Panc1 (cell line): ENCODE results near the gene ASB16. TPM values are rescaled to one million over a fixed set of nuclear protein-coding genes. Genes with fewer than 3 reads are reported as not detected.

ENCODE experiments used
- ATAC-seq: fragments of 200-7000 bp; cut with Tn5 transposase; 2 replicates; pipeline ENCODE4 v1.9.1; 2020; ENCODE audit warnings: mild to moderate bottlenecking, moderate library complexity
- BruUV-seq: library from RNA; stranded (reverse); fragments of 400-500 nt; replicated peaks from 2 replicates; lab custom pipeline; 2021; lab: Mats Ljungman, UMichigan
- CTCF ChIA-PET: fragments of 300-600 bp; sonication (Branson Sonifier 250); formaldehyde crosslinking; loops from one replicate; lab custom pipeline; 2022; ENCODE audit warnings: antibody characterized with exemption; lab: Charles Lee
- POLR2A ChIA-PET: fragments of 300-600 bp; sonication (Branson Sonifier 250); formaldehyde crosslinking; loops from one replicate; lab custom pipeline; 2022; ENCODE audit warnings: antibody characterized with exemption; lab: Charles Lee
- DNase-seq: peaks from one replicate; pipeline ENCODE4 v3.0.0-alpha.2; 2010; ENCODE audit warnings: low read depth, low spot score
- H3K27ac ChIP-seq: 2 replicates; pipeline ENCODE4 v1.5.1; 2011; ENCODE audit warnings: mild to moderate bottlenecking, low read length, inconsistent platforms
- H3K27me3 ChIP-seq: fragments of 200-500 bp; sonication (Bioruptor generic); 2 replicates; pipeline ENCODE4 v1.6.0; 2014; ENCODE audit warnings: low read length, inconsistent platforms; ENCODE audit not compliant: control insufficient read depth, insufficient read depth
- H3K36me3 ChIP-seq: fragments of 200-500 bp; sonication (Bioruptor generic); 2 replicates; pipeline ENCODE4 v1.5.1; 2014; ENCODE audit warnings: inconsistent platforms, mild to moderate bottlenecking, low read length, moderate library complexity; ENCODE audit not compliant: control insufficient read depth, insufficient read depth
- H3K4me1 ChIP-seq: 2 replicates; pipeline ENCODE4 v1.5.1; 2011; ENCODE audit warnings: inconsistent platforms, mild to moderate bottlenecking, low read length, moderate library complexity; ENCODE audit not compliant: control insufficient read depth, insufficient read depth
- H3K4me3 ChIP-seq, 2 experiments: 2 replicates each; pipeline ENCODE4 v1.5.1; 2011 to 2012; ENCODE audit warnings: low read depth in 2 of 2, low read length in 2 of 2, mild to moderate bottlenecking in 2 of 2, inconsistent platforms in 1 of 2, moderate library complexity in 1 of 2
- H3K9me3 ChIP-seq: fragments of 200-500 bp; sonication (Bioruptor generic); 2 replicates; pipeline ENCODE4 v1.5.1; 2014; ENCODE audit warnings: low read depth, mild to moderate bottlenecking, inconsistent platforms, low read length, moderate library complexity; ENCODE audit not compliant: control insufficient read depth, insufficient read depth
- CTCF ChIP-seq: fragments of 450-650 bp; IDR thresholded peaks from 2 replicates; pipeline ENCODE4 v1.5.1; 2017; ENCODE audit warnings: mild to moderate bottlenecking
- POLR2AphosphoS5 ChIP-seq: IDR thresholded peaks from 2 replicates; pipeline ENCODE4 v1.6.1; 2012; ENCODE audit warnings: mild to moderate bottlenecking, low read depth, low read length, moderate library complexity
- REST ChIP-seq, 2 experiments: IDR thresholded peaks; 2 replicates each; pipeline ENCODE4 v1.6.1; 2011 to 2012; ENCODE audit warnings: low read depth in 2 of 2, control low read depth in 1 of 2, low read length in 1 of 2, mild to moderate bottlenecking in 1 of 2, moderate library complexity in 1 of 2; ENCODE audit not compliant: insufficient read depth in 1 of 2
- SIN3A ChIP-seq: IDR thresholded peaks from 2 replicates; pipeline ENCODE4 v1.6.1; 2012; ENCODE audit warnings: low read depth, mild to moderate bottlenecking, low read length, moderate library complexity, borderline replicate concordance; ENCODE audit not compliant: insufficient read depth
- TCF7L2 ChIP-seq: IDR thresholded peaks from 2 replicates; pipeline ENCODE4 v1.6.1; 2011; ENCODE audit warnings: mild to moderate bottlenecking, low read depth, low read length, inconsistent platforms
- in situ Hi-C: cut with HindIII; loops from 2 replicates; pipeline ENCODE4 v1.10.0; 2016; ENCODE audit warnings: low sequenced_read_pairs, low pct_unique_long_range_greater_than_20kb
- intact Hi-C: fragments of 100-400 bp; cut with micrococcal nuclease; formaldehyde crosslinking; loops from one replicate; pipeline ENCODE4 v1.10.0; 2022; ENCODE audit not compliant: unreplicated experiment
- total RNA-seq: library from RNA; stranded (reverse); gene quantifications from one replicate; pipeline ENCODE4 v1.2.1, GENCODE V29; 2021; ENCODE audit not compliant: unreplicated experiment

Gene ASB16
- total RNA-seq, 1 experiment from 2014 or later: not detected

GRCh38 chr17:44213403-44214229 lies 43.1 kb downstream of the ASB16 start:
- ChIA-PET POLR2A (interaction anchor here (0.5 kb wide), 1 partner anchor 12 kb away, joined by 21 read pairs; no protein-coding TSS in a partner anchor), CTCF (no interaction called here)
- Histone ChIP-seq H3K4me3 (no peak overlapping the region), H3K4me1 (peaks cover 15% of the 10 kb centered on the region), H3K27ac (no peak overlapping the region), H3K9me3 (no peaks in the 10 kb centered on the region), H3K27me3 (no peaks in the 10 kb centered on the region), H3K36me3 (peaks cover 10% of the 10 kb centered on the region)
- in situ Hi-C loops (no loop called here), intact Hi-C loops (no loop called here)
- DNase-seq (no peak), ATAC-seq (no peak)
- BruUV-seq: no TSS peak
- no peak for TF ChIP-seq TCF7L2
- 0 out of 2 replicates have a peak, but pooled peaks have one; percentile 28 for TF ChIP-seq POLR2AphosphoS5

GRCh38 chr17:44214230-44214494 lies 43.7 kb downstream of the ASB16 start:
- no peak overlapping the region for H3K27ac ChIP-seq
- ChIA-PET CTCF (no interaction called here), POLR2A (interaction anchor here (0.5 kb wide), 1 partner anchor 11 kb away, joined by 21 read pairs; no protein-coding TSS in a partner anchor)
- H3K27me3 ChIP-seq: no peaks in the 10 kb centered on the region
- intact Hi-C loops (no loop called here), in situ Hi-C loops (no loop called here)
- no peak for TF ChIP-seq REST (IDR thresholded peaks at IDR 0.05; ENCODE audit: insufficient read depth in 1 of 2, low read depth in 2 of 2, low read length in 1 of 2)
- TF ChIP-seq CTCF: no peak
- TF ChIP-seq SIN3A: no peak
- no peak for TF ChIP-seq TCF7L2
- TF ChIP-seq POLR2AphosphoS5: no peak
- BruUV-seq: no TSS peak
- H3K4me3 ChIP-seq: no peak overlapping the region
- no peak for ATAC-seq
- H3K9me3 ChIP-seq: no peaks in the 10 kb centered on the region
- peaks cover 10% of the 10 kb centered on the region for H3K36me3 ChIP-seq
- peaks cover 15% of the 10 kb centered on the region for H3K4me1 ChIP-seq
- DNase-seq: no peak

GRCh38 chr17:44214896-44215295 lies 44.4 kb downstream of the ASB16 start:
- CTCF ChIA-PET: no interaction called here
- BruUV-seq: no TSS peak
- POLR2A ChIA-PET: no interaction called here
- in situ Hi-C loops: no loop called here
- no peak for DNase-seq
- peaks cover 15% of the 10 kb centered on the region for H3K4me1 ChIP-seq
- no peak for ATAC-seq
- no peak overlapping the region for H3K4me3 ChIP-seq
- H3K36me3 ChIP-seq: peaks cover 9% of the 10 kb centered on the region
- TF ChIP-seq REST (IDR thresholded peaks at IDR 0.05; ENCODE audit: insufficient read depth in 1 of 2, low read depth in 2 of 2, low read length in 1 of 2) (no peak), CTCF (no peak), POLR2AphosphoS5 (no peak), TCF7L2 (no peak)
- no peaks in the 10 kb centered on the region for H3K9me3 ChIP-seq
- intact Hi-C loops: no loop called here
- H3K27ac ChIP-seq: no peak overlapping the region
- no peaks in the 10 kb centered on the region for H3K27me3 ChIP-seq
